Smooth muscle cell (in vitro differentiated cells): ENCODE data around the gene SPEN. TPM values are rescaled to one million over a fixed set of nuclear protein-coding genes. Genes with fewer than 3 reads are reported as not detected.
A peak's percentile ranks its signal among the peaks of the same experiment; 100 is the strongest.

Experiments
- DNase-seq: peaks from one replicate; lab custom pipeline; 2025; ENCODE audit not compliant: unreplicated experiment; lab: John Stamatoyannopoulos, UW
- H2AFZ ChIP-seq: fragments of 200-600 bp; sonication (generic); 2 replicates; pipeline ENCODE4 v1.6.0; 2016; ENCODE audit warnings: antibody characterized with exemption, low read depth, mild to moderate bottlenecking
- H3F3A ChIP-seq: fragments of 200-600 bp; sonication (generic); 2 replicates; pipeline ENCODE4 v1.6.0; 2017; ENCODE audit warnings: antibody characterized with exemption, low read depth
- H3K27ac ChIP-seq: fragments of 200-600 bp; sonication (generic); 2 replicates; pipeline ENCODE4 v1.5.1; 2016; ENCODE audit warnings: low read depth, mild to moderate bottlenecking
- H3K27me3 ChIP-seq: fragments of 200-600 bp; sonication (generic); 2 replicates; pipeline ENCODE4 v1.6.1; 2016; ENCODE audit warnings: low read depth, mild to moderate bottlenecking
- H3K36me3 ChIP-seq: fragments of 200-600 bp; sonication (generic); 2 replicates; pipeline ENCODE4 v1.5.1; 2016; ENCODE audit warnings: low read depth
- H3K4me1 ChIP-seq: fragments of 200-600 bp; sonication (generic); 2 replicates; pipeline ENCODE4 v1.5.1; 2016; ENCODE audit warnings: low read depth
- H3K4me2 ChIP-seq: fragments of 200-600 bp; sonication (generic); 2 replicates; pipeline ENCODE4 v1.6.0; 2016; ENCODE audit warnings: mild to moderate bottlenecking
- H3K4me3 ChIP-seq: fragments of 200-600 bp; sonication (generic); 2 replicates; pipeline ENCODE4 v1.5.1; 2016; ENCODE audit warnings: mild to moderate bottlenecking
- H3K79me2 ChIP-seq: fragments of 200-600 bp; sonication (generic); 2 replicates; pipeline ENCODE4 v1.6.0; 2016; ENCODE audit warnings: low read depth, mild to moderate bottlenecking
- H3K9ac ChIP-seq: fragments of 200-600 bp; sonication (generic); 2 replicates; pipeline ENCODE4 v1.6.0; 2016; ENCODE audit warnings: low read depth
- H3K9me3 ChIP-seq: fragments of 200-600 bp; sonication (generic); replicated peaks from 2 replicates; pipeline ENCODE4 v1.5.1; 2016; ENCODE audit warnings: low read depth
- H4K20me1 ChIP-seq: fragments of 200-600 bp; sonication (generic); 2 replicates; pipeline ENCODE4 v1.6.0; 2016; ENCODE audit warnings: low read depth
- whole genome bisulfite sequencing: methylation state at CpG from one replicate; pipeline ENCODE4 v1.1.7; 2016; ENCODE audit warnings: low lambda C conversion rate; 5-methylcytosine and 5-hydroxymethylcytosine counted together
- polyA plus RNA-seq: library from polyadenylated mRNA; unstranded; fragments of >200 nt; fragmentation: Nextera tagmentation; extraction: Ambion mirVana; gene quantifications from 2 replicates; pipeline ENCODE4 v1.2.1, GENCODE V29; 2016
- total RNA-seq: library from RNA; depleted of rRNA; stranded (reverse); fragments of >200 nt; gene quantifications from 2 replicates; pipeline ENCODE4 v1.2.3, GENCODE V29; 2014
- TF ChIP-seq, protein P1 (sequence below): fragments of 200-600 bp; sonication (generic); IDR thresholded peaks from 2 replicates; pipeline ENCODE4 v1.5.1; 2017; ENCODE audit warnings: borderline replicate concordance, mild to moderate bottlenecking, antibody characterized with exemption; ENCODE audit not compliant: insufficient read depth, poor library complexity, severe bottlenecking

The SPEN gene
- total and polyA plus RNA-seq, 2 experiments from 2014 or later, result 10.6 to 28.7 TPM

DNA sequence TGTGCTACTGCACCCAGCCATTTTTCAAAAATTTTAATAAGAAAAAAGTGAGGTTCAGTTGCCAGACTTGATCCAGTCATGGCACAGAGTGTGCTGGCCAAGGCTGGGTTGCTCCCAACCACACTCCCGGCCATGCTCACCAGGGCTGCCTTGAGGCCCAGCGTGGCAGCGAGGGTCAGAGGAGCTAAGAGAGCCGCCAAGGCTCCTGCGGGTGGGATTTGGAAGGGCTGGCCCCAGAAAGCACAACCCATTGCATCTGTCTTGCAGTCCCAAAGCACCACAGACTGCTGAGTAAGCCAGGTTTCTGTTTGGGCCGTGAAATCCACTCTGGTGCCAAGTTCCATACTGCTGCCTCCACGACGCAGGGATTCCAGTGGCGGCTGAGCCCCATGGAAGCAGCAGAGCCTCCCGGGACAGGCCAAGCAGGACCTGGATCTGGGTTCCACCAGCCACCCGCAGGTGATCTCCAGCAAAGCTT lies 105.8 kb downstream of the SPEN start:
- peaks cover 45% of the 10 kb centered on the region for H3K79me2 ChIP-seq
- H3K4me2 ChIP-seq, result peak overlapping the region; percentile 81
- no peak for DNase-seq
- H3K9me3 ChIP-seq, result no peaks in the 10 kb centered on the region
- no peaks in the 10 kb centered on the region for H3K27me3 ChIP-seq
- peaks cover 30% of the 10 kb centered on the region for H4K20me1 ChIP-seq
- WGBS, result 86% methylated on average over 11 of the region's 11 CpGs
- H3F3A ChIP-seq, result peaks cover 46% of the 10 kb centered on the region
- no peaks in the 10 kb centered on the region for H3K36me3 ChIP-seq
- no peak overlapping the region for H2AFZ ChIP-seq
- H3K4me1 ChIP-seq, result peaks cover 52% of the 10 kb centered on the region
- TF ChIP-seq, protein P1, sequence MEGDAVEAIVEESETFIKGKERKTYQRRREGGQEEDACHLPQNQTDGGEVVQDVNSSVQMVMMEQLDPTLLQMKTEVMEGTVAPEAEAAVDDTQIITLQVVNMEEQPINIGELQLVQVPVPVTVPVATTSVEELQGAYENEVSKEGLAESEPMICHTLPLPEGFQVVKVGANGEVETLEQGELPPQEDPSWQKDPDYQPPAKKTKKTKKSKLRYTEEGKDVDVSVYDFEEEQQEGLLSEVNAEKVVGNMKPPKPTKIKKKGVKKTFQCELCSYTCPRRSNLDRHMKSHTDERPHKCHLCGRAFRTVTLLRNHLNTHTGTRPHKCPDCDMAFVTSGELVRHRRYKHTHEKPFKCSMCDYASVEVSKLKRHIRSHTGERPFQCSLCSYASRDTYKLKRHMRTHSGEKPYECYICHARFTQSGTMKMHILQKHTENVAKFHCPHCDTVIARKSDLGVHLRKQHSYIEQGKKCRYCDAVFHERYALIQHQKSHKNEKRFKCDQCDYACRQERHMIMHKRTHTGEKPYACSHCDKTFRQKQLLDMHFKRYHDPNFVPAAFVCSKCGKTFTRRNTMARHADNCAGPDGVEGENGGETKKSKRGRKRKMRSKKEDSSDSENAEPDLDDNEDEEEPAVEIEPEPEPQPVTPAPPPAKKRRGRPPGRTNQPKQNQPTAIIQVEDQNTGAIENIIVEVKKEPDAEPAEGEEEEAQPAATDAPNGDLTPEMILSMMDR, result no peak
- H3K27ac ChIP-seq, result peak overlapping the region; percentile 100
- H3K9ac ChIP-seq, result peak overlapping the region; percentile 81
- no peak overlapping the region for H3K4me3 ChIP-seq

DNA sequence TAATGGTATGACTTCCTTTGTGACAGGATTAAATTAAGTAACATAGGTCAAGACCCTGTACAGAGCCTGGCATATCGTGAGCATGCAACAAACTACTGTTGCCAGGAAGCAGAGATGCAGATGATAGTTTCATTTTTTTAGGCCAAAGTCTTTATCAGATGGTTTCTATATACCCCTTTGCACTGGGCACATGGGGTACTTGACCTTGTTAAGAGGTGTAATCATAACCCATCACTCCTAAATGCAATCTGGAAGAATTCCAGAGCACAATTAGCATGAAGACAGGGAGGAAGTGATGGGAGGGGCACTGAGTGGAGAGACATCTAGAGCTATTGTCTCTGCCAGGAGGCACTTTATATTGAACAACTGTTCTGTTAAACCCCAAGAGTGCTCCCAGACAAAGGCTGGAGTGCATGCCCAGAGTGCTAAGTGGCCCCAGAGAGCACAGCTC lies 106.3 kb downstream of the SPEN start:
- Histone ChIP-seq H3K79me2 (peaks cover 48% of the 10 kb centered on the region), H3K9ac (peak overlapping the region; percentile 81), H3K27ac (peak overlapping the region; percentile 100), H3K4me2 (peak overlapping the region; percentile 81), H3K4me3 (no peak overlapping the region), H3F3A (peaks cover 41% of the 10 kb centered on the region), H3K9me3 (no peaks in the 10 kb centered on the region), H3K4me1 (peaks cover 47% of the 10 kb centered on the region), H3K36me3 (no peaks in the 10 kb centered on the region), H2AFZ (no peak overlapping the region), H4K20me1 (peaks cover 29% of the 10 kb centered on the region), H3K27me3 (no peaks in the 10 kb centered on the region)
- DNase-seq, result no peak
- 77% methylated on average over 1 of the region's 1 CpG for WGBS
- TF ChIP-seq, protein P1, result no peak

DNA sequence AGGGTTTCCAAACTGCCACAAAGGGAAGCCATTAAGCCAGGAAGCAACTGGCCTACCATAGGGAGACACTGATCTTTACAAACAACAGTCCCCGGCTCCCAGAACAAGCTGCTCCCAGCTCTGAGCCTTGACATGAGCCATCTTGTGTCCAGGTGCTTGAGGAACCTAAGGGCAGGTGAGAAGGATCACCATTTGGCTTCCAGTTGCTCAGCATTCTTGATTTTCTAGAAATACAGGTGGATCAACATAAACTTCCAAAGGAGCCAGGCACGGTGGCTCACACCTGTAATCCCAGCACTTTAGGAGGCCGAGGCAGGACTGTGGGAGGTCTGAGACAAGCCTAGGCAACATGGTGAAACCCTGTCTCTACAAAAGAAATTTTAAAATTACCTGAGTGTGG lies 106.8 kb downstream of the SPEN start:
- no peak for DNase-seq
- Histone ChIP-seq H2AFZ (no peak overlapping the region), H3K4me2 (no peak overlapping the region), H3K4me1 (peaks cover 45% of the 10 kb centered on the region), H3K36me3 (no peaks in the 10 kb centered on the region), H3K27me3 (no peaks in the 10 kb centered on the region), H3F3A (peaks cover 41% of the 10 kb centered on the region), H4K20me1 (peaks cover 27% of the 10 kb centered on the region), H3K9ac (no peak overlapping the region), H3K4me3 (no peak overlapping the region), H3K9me3 (no peaks in the 10 kb centered on the region), H3K27ac (peak overlapping the region; percentile 100), H3K79me2 (peaks cover 51% of the 10 kb centered on the region)
- 85% methylated on average over 3 of the region's 3 CpGs for WGBS
- TF ChIP-seq, protein P1, result no peak

DNA sequence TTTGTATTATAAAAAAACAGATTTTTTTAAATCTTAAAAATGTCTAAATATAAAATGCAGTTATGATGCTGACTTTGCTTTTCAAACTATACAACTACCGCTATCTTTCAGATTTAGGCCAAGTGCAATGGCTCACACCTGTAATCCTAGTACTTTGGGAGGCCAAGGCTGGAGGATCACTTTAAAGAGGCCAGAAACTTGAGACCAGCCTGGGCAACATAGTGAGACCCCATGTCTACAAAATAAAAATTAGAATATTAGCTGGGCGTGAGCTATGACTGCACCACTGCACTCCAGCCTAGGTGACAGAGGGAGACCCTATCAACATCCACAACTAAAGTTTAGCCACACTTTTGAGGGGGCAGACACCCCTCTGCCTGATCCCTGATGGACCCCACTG lies 108.0 kb downstream of the SPEN start:
- 100% methylated on average over 2 of the region's 2 CpGs for WGBS
- TF ChIP-seq, protein P1, result no peak
- H3K4me1 ChIP-seq, result peaks cover 36% of the 10 kb centered on the region

More for the DNA sequence above, 108.0 kb downstream of the SPEN start:
- H3K36me3 ChIP-seq, result no peaks in the 10 kb centered on the region
- no peak for DNase-seq
- H3K4me3 ChIP-seq, result no peak overlapping the region
- peaks cover 36% of the 10 kb centered on the region for H4K20me1 ChIP-seq
- peaks cover 62% of the 10 kb centered on the region for H3K79me2 ChIP-seq
- H3K4me2 ChIP-seq, result peak overlapping the region; percentile 5
- no peaks in the 10 kb centered on the region for H3K27me3 ChIP-seq
- H3K9ac ChIP-seq, result peak overlapping the region; percentile 0
- H3F3A ChIP-seq, result peaks cover 41% of the 10 kb centered on the region
- H2AFZ ChIP-seq, result no peak overlapping the region
- peak overlapping the region; percentile 100 for H3K27ac ChIP-seq
- H3K9me3 ChIP-seq, result no peaks in the 10 kb centered on the region
